ENCODE data around the gene IZUMO1. TPM values are rescaled to one million over a fixed set of nuclear protein-coding genes. Genes with fewer than 3 reads are reported as not detected.

IZUMO1 gene
- total RNA-seq, 1 donor from 2014 or later = 3.8 TPM

DNA sequence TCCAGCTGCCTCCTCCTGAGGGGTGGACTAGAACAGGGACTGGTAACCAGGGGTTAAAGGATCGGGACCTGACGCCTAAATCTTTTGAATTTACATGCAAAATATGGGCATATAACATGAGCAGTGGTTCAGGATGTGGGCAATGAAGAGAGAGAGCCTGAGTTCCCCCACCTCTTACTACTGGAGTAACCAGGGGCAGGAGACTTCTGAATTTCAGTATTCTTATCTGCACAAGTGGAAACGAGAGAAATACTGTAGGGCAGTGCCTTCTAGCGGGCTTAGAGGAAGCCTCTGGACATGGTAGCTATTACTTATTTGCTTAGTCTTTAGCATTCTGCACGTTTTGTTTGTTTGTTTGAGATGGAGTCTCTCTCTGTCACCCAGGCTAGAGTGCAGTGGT lies 37.8 kb upstream of the IZUMO1 start:
- no peak overlapping the region for H3K4me3 ChIP-seq
- TF ChIP-seq, protein P1, sequence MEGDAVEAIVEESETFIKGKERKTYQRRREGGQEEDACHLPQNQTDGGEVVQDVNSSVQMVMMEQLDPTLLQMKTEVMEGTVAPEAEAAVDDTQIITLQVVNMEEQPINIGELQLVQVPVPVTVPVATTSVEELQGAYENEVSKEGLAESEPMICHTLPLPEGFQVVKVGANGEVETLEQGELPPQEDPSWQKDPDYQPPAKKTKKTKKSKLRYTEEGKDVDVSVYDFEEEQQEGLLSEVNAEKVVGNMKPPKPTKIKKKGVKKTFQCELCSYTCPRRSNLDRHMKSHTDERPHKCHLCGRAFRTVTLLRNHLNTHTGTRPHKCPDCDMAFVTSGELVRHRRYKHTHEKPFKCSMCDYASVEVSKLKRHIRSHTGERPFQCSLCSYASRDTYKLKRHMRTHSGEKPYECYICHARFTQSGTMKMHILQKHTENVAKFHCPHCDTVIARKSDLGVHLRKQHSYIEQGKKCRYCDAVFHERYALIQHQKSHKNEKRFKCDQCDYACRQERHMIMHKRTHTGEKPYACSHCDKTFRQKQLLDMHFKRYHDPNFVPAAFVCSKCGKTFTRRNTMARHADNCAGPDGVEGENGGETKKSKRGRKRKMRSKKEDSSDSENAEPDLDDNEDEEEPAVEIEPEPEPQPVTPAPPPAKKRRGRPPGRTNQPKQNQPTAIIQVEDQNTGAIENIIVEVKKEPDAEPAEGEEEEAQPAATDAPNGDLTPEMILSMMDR (IDR thresholded peaks at IDR 0.05) = peak; percentile 20

DNA sequence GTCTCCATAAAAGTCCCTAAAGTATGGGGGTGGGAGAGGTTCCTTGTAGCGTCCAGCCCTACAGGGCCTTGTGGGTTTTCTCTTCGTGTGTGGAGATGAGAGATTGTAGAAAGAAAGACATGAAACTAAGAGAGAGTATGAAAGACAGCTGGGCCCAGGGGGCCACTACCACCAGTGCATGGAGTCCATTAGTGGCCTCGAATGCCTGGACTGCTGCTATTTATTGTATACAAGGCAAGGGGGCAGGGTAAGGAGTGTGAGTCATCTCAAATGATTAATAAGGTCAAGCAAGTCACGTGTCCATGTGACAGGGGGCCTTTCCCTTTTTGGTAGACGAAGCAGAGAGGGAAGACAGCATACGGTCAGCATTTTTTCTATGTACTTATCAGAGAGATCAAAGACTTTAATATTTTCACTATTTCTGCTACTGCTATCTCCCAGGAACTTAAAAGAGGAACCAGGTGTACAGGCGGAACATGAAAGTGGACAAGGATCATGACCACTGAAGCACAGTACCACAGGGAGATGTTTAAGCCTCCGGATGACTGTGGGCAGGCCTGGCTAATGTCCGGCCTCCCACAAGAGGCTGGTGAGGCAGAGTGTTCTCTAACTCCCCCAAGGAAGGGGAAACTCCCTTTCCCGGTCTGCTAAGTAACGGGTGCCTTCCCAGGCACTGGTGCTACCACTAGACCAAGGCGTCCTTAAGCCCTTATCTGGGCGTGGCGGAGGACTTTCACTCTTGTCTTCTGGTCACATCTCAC lies 34.1 kb upstream of the IZUMO1 start:
- peak overlapping the region; percentile 71 for H3K27ac ChIP-seq
- peaks cover 19% of the 10 kb centered on the region for H3K4me1 ChIP-seq
- intact Hi-C loops (cut with DNase I) = no loop called here
- H3K27me3 ChIP-seq = no peaks in the 10 kb centered on the region
- H3K36me3 ChIP-seq = no peaks in the 10 kb centered on the region
- ATAC-seq = peak; percentile 12
- DNase-seq = no peak
- no peaks in the 10 kb centered on the region for H3K9me3 ChIP-seq
- TF ChIP-seq, protein P1 (IDR thresholded peaks at IDR 0.05) = no peak
- H3K4me3 ChIP-seq = no peak overlapping the region

More for the DNA sequence above, 37.8 kb upstream of the IZUMO1 start:
- Histone ChIP-seq H3K36me3 (no peaks in the 10 kb centered on the region), H3K27me3 (no peaks in the 10 kb centered on the region), H3K27ac (no peak overlapping the region), H3K4me1 (peaks cover 19% of the 10 kb centered on the region), H3K9me3 (no peaks in the 10 kb centered on the region)
- intact Hi-C loops (cut with DNase I) = no loop called here
- no peak for DNase-seq
- ATAC-seq = no peak

DNA sequence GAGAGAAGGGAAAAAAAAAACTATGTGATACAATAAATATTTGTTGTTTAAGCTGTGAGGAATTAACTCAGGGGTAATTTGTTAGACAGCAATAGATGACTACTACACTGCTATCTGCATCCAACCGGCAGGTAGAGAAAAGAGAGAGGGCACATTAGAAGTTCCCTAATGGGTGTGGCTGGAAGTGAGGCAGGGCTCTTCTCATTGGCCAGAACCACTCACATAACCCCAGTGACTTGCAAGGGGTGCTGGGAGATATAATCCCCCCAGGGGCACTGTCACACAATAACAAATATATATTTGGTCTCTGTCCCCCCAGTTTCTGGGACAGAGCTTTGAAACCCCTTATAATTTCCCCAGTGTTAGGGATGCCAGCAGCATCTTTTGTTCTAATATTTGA lies 32.9 kb upstream of the IZUMO1 start:
- Histone ChIP-seq H3K36me3 (no peaks in the 10 kb centered on the region), H3K27ac (no peak overlapping the region), H3K27me3 (no peaks in the 10 kb centered on the region), H3K4me1 (peaks cover 19% of the 10 kb centered on the region), H3K4me3 (no peak overlapping the region), H3K9me3 (no peaks in the 10 kb centered on the region)
- DNase-seq (no peak), ATAC-seq (no peak)
- intact Hi-C loops (cut with DNase I) = no loop called here
- TF ChIP-seq, protein P1 (IDR thresholded peaks at IDR 0.05) = no peak

DNA sequence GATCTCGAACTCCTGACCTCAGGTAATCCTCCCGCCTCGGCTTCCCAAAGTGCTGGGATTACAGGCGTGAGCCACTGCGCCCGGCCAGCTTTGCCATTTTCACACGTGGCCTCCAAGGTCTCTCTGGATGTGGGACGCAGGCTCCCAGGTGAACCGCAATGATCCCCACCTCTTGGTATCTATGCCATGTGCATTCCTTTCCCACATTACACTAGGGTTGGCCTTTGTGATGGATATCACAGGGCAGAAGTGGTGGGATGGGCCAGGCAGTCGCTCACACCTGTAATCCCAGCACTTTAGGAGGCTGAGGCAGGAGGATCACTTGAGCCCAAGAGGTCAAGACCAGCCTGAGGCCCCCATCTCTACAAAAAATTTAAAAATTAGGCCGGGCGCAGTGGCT lies 31.0 kb upstream of the IZUMO1 start:
- H3K4me1 ChIP-seq = peaks cover 19% of the 10 kb centered on the region
- no peak overlapping the region for H3K27ac ChIP-seq
- TF ChIP-seq, protein P1 (IDR thresholded peaks at IDR 0.05) = no peak
- no peak for ATAC-seq
- intact Hi-C loops (cut with DNase I) = no loop called here
- no peak overlapping the region for H3K4me3 ChIP-seq
- no peaks in the 10 kb centered on the region for H3K36me3 ChIP-seq
- H3K27me3 ChIP-seq = no peaks in the 10 kb centered on the region
- no peaks in the 10 kb centered on the region for H3K9me3 ChIP-seq
- no peak for DNase-seq

DNA sequence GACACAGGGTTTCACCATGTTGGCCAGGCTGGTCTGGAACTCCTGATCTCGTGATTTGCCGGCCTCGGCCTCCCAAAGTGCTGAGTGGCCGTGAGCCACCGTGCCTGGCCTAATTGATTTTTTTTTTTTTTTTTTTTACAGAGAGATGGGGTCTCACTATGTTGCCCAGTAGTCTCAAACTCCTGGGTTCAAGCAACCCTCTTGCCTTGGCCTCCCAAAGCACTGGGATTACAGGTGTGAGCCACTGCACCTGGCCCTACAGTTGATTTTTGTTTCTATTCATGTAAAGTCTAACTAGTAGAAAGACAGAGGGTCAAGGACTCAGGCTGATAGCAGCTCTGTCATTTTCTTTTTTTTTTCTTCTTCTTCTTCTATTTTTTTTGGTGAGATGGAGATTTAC lies 30.4 kb upstream of the IZUMO1 start:
- H3K36me3 ChIP-seq = no peaks in the 10 kb centered on the region
- no peak overlapping the region for H3K27ac ChIP-seq
- no peaks in the 10 kb centered on the region for H3K27me3 ChIP-seq
- DNase-seq (no peak), ATAC-seq (no peak)
- intact Hi-C loops (cut with DNase I) = no loop called here
- no peaks in the 10 kb centered on the region for H3K9me3 ChIP-seq
- peaks cover 17% of the 10 kb centered on the region for H3K4me1 ChIP-seq
- TF ChIP-seq, protein P1 (IDR thresholded peaks at IDR 0.05) = no peak
- H3K4me3 ChIP-seq = no peak overlapping the region
